ENCODE results near the gene DNAH3. TPM values are rescaled to one million over a fixed set of nuclear protein-coding genes. Genes with fewer than 3 reads are reported as not detected.
A peak's percentile ranks its signal among the peaks of the same experiment; 100 is the strongest.

DNAH3 gene
- total RNA-seq, 1 experiment from 2014 or later: 0.24 TPM

- no peak overlapping the region for H4K8ac ChIP-seq (replicated peaks; ENCODE audit: insufficient read length, low read depth, low read length)
- Mint-ChIP-seq H3K9me3 (peaks cover 0 to 3% of the 10 kb centered on the region in 2 experiments; a peak in 1 of 5 replicates), H3K4me3 (no peak overlapping the region), H3K4me1 (peaks cover 15 to 24% of the 10 kb centered on the region in 2 experiments), H3K27me3 (ENCODE audit: low read depth) (no peaks in the 10 kb centered on the region), H3K36me3 (ENCODE audit: insufficient read depth in 1 of 3, low read depth in 3 of 3) (peaks cover 0 to 3% (median 0%) of the 10 kb centered on the region in 3 experiments; a peak in 2 of 7 replicates), H3K27ac (peak overlapping the region in 2 of 3 experiments; percentile 21 to 50; a peak in 1 of 7 replicates)
- WGBS (ENCODE audit: extremely low coverage, insufficient read length, low lambda C conversion rate): no CpG with 5 or more reads among the region's 4 CpGs
- H3T11ph ChIP-seq (ENCODE audit: low read length): no peak overlapping the region
- no peak overlapping the region for H3K4ac ChIP-seq (ENCODE audit: low read depth, low read length)
- H4K20me1 ChIP-seq (ENCODE audit: control insufficient read depth, insufficient read depth, insufficient read length): no peaks in the 10 kb centered on the region
- H2BK120ac ChIP-seq (ENCODE audit: low read depth, low read length, poor library complexity, severe bottlenecking): no peak overlapping the region
- H3K9me3 ChIP-seq (ENCODE audit: control insufficient read depth, low read depth, low read length): no peaks in the 10 kb centered on the region
- H4K5ac ChIP-seq (ENCODE audit: insufficient read length, low read depth, low read length): no peak overlapping the region
- H2BK15ac ChIP-seq (ENCODE audit: low read depth, low read length): no peak overlapping the region
- no peak overlapping the region for H4K91ac ChIP-seq (ENCODE audit: insufficient read length, low read depth, low read length)
- H2BK12ac ChIP-seq (ENCODE audit: insufficient read length, low read depth, low read length): no peak overlapping the region
- peaks cover 7% of the 10 kb centered on the region; the same call in 1 of the 2 replicates for H3K4me1 ChIP-seq (ENCODE audit: insufficient read depth, low read length)
- H3K4me2 ChIP-seq (ENCODE audit: insufficient read depth, insufficient read length, low read length): no peak overlapping the region
- no peaks in the 10 kb centered on the region for H3K23me2 ChIP-seq (ENCODE audit: insufficient read length, low read depth, low read length, poor library complexity, severe bottlenecking)
- no peak overlapping the region for H3K27ac ChIP-seq (ENCODE audit: insufficient read length, low read depth, low read length)
- no peak overlapping the region for H2BK5ac ChIP-seq (ENCODE audit: insufficient read length, low read length)
- H3K18ac ChIP-seq (ENCODE audit: insufficient read length, low read depth, low read length): no peak overlapping the region
- H3K23ac ChIP-seq (ENCODE audit: insufficient read length, low read depth, low read length): no peak overlapping the region
- no peaks in the 10 kb centered on the region for H3K79me1 ChIP-seq (ENCODE audit: insufficient read depth, low read depth, low read length, poor library complexity, severe bottlenecking)
- H3K9ac ChIP-seq (ENCODE audit: extremely low read depth, insufficient read length, low read length): no peak overlapping the region
- no peak overlapping the region for H2AK5ac ChIP-seq (ENCODE audit: insufficient read length, low read length)
- H2AFZ ChIP-seq (ENCODE audit: low read length): no peak overlapping the region
- no peak overlapping the region for H3K14ac ChIP-seq (ENCODE audit: insufficient read depth, low read length)
- H2BK20ac ChIP-seq (ENCODE audit: low read depth, low read length, poor library complexity, severe bottlenecking): no peak overlapping the region
- no peaks in the 10 kb centered on the region for H3K27me3 ChIP-seq (ENCODE audit: insufficient read depth, low read length)
- TF ChIP-seq, protein P1, sequence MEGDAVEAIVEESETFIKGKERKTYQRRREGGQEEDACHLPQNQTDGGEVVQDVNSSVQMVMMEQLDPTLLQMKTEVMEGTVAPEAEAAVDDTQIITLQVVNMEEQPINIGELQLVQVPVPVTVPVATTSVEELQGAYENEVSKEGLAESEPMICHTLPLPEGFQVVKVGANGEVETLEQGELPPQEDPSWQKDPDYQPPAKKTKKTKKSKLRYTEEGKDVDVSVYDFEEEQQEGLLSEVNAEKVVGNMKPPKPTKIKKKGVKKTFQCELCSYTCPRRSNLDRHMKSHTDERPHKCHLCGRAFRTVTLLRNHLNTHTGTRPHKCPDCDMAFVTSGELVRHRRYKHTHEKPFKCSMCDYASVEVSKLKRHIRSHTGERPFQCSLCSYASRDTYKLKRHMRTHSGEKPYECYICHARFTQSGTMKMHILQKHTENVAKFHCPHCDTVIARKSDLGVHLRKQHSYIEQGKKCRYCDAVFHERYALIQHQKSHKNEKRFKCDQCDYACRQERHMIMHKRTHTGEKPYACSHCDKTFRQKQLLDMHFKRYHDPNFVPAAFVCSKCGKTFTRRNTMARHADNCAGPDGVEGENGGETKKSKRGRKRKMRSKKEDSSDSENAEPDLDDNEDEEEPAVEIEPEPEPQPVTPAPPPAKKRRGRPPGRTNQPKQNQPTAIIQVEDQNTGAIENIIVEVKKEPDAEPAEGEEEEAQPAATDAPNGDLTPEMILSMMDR (conservative IDR thresholded peaks at IDR 0.05): no peak
- DNase-seq: no peak
- H3K79me2 ChIP-seq (ENCODE audit: insufficient read depth, low read length): no peaks in the 10 kb centered on the region
- no peak overlapping the region for H3K56ac ChIP-seq (ENCODE audit: insufficient read length, low read depth, low read length)
Observed at GRCh38 chr16:21117567-21117966, 33.1 kb downstream of the DNAH3 start.

All from H9 (cell line).